Measurements from ENCODE around the gene TAGLN. TPM values are rescaled to one million over a fixed set of nuclear protein-coding genes. Genes with fewer than 3 reads are reported as not detected.

The TAGLN gene
- total RNA-seq, 4 donors from 2014 or later: 110 to 361 (median 254) TPM

- no peak for DNase-seq
- TF ChIP-seq CTCF (IDR thresholded peaks at IDR 0.05) (no peak), POLR2A (IDR thresholded peaks at IDR 0.05) (no peak)
- Histone ChIP-seq H3K9me3 (no peaks in the 10 kb centered on the region), H3K4me3 (no peak overlapping the region), H3K27me3 (no peaks in the 10 kb centered on the region), H3K27ac (peak overlapping the region in 2 of 4 donors; percentile 61 to 66), H3K36me3 (peaks cover 0 to 62% (median 0%) of the 10 kb centered on the region in 3 donors), H3K4me1 (peaks cover 0 to 66% (median 10%) of the 10 kb centered on the region in 4 donors)
Measured at GRCh38 chr11:117225553-117226170, 26.5 kb downstream of the TAGLN start.

- H3K27ac ChIP-seq: peak overlapping the region in 1 of 4 donors; percentile 36
- H3K9me3 ChIP-seq: no peaks in the 10 kb centered on the region
- peaks cover 0 to 61% (median 0%) of the 10 kb centered on the region in 3 donors for H3K36me3 ChIP-seq
- peak in 2 of 3 donors; percentile 51 to 67 for DNase-seq
- H3K4me1 ChIP-seq: peaks cover 0 to 57% (median 12%) of the 10 kb centered on the region in 4 donors
- no peak overlapping the region for H3K4me3 ChIP-seq
- no peaks in the 10 kb centered on the region for H3K27me3 ChIP-seq
- peak; percentile 54 to 93 (median 81) for TF ChIP-seq CTCF (IDR thresholded peaks at IDR 0.05)
- TF ChIP-seq POLR2A (IDR thresholded peaks at IDR 0.05): no peak
Measured at GRCh38 chr11:117226388-117227385, 27.5 kb downstream of the TAGLN start.

GRCh38 chr11:117228091-117228490, 28.9 kb downstream of the TAGLN start:
- Histone ChIP-seq H3K4me1 (peaks cover 0 to 46% (median 11%) of the 10 kb centered on the region in 4 donors), H3K36me3 (peaks cover 0 to 51% (median 0%) of the 10 kb centered on the region in 3 donors), H3K9me3 (no peaks in the 10 kb centered on the region), H3K4me3 (no peak overlapping the region), H3K27ac (no peak overlapping the region), H3K27me3 (no peaks in the 10 kb centered on the region)
- no peak for TF ChIP-seq CTCF (IDR thresholded peaks at IDR 0.05)
- no peak for TF ChIP-seq POLR2A (IDR thresholded peaks at IDR 0.05)
- no peak for DNase-seq

- no peaks in the 10 kb centered on the region for H3K9me3 ChIP-seq
- TF ChIP-seq POLR2A (IDR thresholded peaks at IDR 0.05) (no peak), CTCF (IDR thresholded peaks at IDR 0.05) (no peak)
- H3K27me3 ChIP-seq: no peaks in the 10 kb centered on the region
- peaks cover 0 to 44% (median 11%) of the 10 kb centered on the region in 4 donors for H3K4me1 ChIP-seq
- H3K27ac ChIP-seq: peak overlapping the region in 1 of 4 donors; percentile 96
- H3K36me3 ChIP-seq: peaks cover 0 to 43% (median 0%) of the 10 kb centered on the region in 3 donors
- H3K4me3 ChIP-seq: no peak overlapping the region
- DNase-seq: no peak
Measured at GRCh38 chr11:117229411-117229810, 30.2 kb downstream of the TAGLN start.

- peak overlapping the region in 1 of 4 donors; percentile 97 for H3K4me3 ChIP-seq
- H3K27ac ChIP-seq: peak overlapping the region in 2 of 4 donors; percentile 96 to 97
- peaks cover 0 to 43% (median 0%) of the 10 kb centered on the region in 3 donors for H3K36me3 ChIP-seq
Measured at GRCh38 chr11:117229931-117230285, 30.7 kb downstream of the TAGLN start.

More at GRCh38 chr11:117229931-117230285, 30.7 kb downstream of the TAGLN start:
- TF ChIP-seq CTCF (IDR thresholded peaks at IDR 0.05) (no peak), POLR2A (IDR thresholded peaks at IDR 0.05) (no peak)
- DNase-seq: no peak
- no peaks in the 10 kb centered on the region for H3K9me3 ChIP-seq
- H3K27me3 ChIP-seq: no peaks in the 10 kb centered on the region
- peaks cover 0 to 39% (median 11%) of the 10 kb centered on the region in 4 donors for H3K4me1 ChIP-seq
